ENCODE data around the gene KRTAP12-2. TPM values are rescaled to one million over a fixed set of nuclear protein-coding genes. Genes with fewer than 3 reads are reported as not detected.

Gene KRTAP12-2, protein sequence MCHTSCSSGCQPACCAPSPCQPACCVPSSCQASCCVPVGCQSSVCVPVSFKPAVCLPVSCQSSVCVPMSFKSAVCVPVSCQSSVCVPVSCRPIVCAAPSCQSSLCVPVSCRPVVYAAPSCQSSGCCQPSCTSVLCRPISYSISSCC
- not detected in 2 replicates for polyA plus RNA-seq (2011; rRNA removed)
- polyA minus RNA-seq (2011; rRNA and poly(A)+ RNA removed) = not detected in 2 replicates

DNA sequence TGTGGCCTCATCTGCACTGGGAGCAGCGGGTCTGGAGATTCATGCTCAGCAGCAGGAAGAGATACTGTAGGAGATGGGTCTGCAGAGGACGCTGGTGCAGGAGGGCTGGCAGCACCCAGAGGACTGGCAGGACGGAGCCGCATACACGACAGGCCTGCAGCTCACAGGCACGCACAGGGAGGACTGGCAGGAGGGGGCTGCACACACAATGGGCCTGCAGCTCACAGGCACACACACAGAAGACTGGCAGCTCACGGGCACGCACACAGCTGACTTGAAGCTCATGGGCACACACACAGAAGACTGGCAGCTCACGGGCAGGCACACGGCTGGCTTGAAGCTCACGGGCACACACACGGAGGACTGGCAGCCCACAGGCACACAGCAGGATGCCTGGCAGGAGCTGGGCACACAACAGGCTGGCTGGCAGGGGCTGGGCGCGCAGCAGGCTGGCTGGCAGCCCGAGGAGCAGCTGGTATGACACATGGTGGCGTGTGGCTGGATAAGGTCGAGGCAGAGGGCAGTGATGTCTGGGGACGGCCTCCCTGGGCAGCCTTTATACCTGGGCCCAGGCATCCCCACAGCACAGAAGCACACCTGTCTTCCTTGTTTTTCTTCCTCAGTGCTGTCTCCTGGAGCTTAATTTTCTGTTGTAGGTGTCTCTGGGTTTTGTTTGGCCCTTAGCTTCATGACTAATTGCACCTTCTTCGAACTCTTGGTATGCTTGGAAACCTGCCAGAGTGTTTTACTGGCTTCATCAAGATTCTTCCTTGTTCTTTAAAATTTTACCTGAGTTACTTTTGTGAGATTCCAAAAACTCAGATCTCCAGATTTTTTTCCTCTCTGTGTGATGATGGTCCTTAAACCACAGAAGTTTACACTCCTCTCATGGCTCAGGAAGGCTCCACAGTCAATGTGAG lies at the start of gene KRTAP12-2:
KRTAP12-2 (minus strand) TSS at position 527 of the 920 bp plus-strand sequence; CDS start at position 486, 41 bp downstream.
- TF ChIP-seq, protein P1, sequence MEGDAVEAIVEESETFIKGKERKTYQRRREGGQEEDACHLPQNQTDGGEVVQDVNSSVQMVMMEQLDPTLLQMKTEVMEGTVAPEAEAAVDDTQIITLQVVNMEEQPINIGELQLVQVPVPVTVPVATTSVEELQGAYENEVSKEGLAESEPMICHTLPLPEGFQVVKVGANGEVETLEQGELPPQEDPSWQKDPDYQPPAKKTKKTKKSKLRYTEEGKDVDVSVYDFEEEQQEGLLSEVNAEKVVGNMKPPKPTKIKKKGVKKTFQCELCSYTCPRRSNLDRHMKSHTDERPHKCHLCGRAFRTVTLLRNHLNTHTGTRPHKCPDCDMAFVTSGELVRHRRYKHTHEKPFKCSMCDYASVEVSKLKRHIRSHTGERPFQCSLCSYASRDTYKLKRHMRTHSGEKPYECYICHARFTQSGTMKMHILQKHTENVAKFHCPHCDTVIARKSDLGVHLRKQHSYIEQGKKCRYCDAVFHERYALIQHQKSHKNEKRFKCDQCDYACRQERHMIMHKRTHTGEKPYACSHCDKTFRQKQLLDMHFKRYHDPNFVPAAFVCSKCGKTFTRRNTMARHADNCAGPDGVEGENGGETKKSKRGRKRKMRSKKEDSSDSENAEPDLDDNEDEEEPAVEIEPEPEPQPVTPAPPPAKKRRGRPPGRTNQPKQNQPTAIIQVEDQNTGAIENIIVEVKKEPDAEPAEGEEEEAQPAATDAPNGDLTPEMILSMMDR (IDR thresholded peaks at IDR 0.05; ENCODE audit: insufficient read depth, low read depth, low read length) = no peak
- POLR2A ChIA-PET = no interaction called here
- CTCF ChIA-PET = no interaction called here

DNA sequence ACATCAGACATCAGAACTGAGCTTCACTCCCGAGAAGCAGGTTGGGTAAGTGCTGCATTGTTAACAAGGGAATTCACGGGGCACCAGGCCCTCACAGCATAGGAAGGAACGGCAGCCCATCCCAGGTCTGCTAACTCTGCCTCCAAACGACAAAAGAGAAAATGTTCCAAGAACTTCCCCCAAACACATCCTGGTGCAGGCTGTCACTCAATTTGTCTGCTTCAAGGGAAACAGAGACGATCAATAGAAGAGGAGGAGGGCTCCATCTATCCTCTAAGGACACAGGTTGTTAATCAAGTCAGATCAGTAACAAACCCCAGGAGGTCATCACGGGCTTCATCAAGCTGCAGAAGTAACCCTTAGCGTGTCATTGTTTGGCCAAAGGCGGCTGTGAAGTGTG lies 48.2 kb upstream of the KRTAP12-2 start:
- H3K27me3 ChIP-seq (ENCODE audit: control insufficient read depth, insufficient read depth, low read length) = peaks cover 35% of the 10 kb centered on the region
- H3K4me3 ChIP-seq (ENCODE audit: low read depth, low read length) = no peak overlapping the region
- TF ChIP-seq, protein P1 (IDR thresholded peaks at IDR 0.05; ENCODE audit: insufficient read depth, low read depth, low read length) = no peak
- no peak for DNase-seq (ENCODE audit: low read depth)
- no peaks in the 10 kb centered on the region for H3K36me3 ChIP-seq (ENCODE audit: control insufficient read depth, insufficient read depth, low read length)
- CTCF ChIA-PET = no interaction called here
- POLR2A ChIA-PET = no interaction called here

More for the DNA sequence above, at the start of gene KRTAP12-2:
- H3K36me3 ChIP-seq (ENCODE audit: control insufficient read depth, insufficient read depth, low read length) = no peaks in the 10 kb centered on the region
- no peak within 1 kb of the TSS for H3K4me3 ChIP-seq (ENCODE audit: low read depth, low read length)
- no peak for DNase-seq (ENCODE audit: low read depth)
- no peaks in the 10 kb centered on the region; the same call in 1 of the 2 replicates for H3K27me3 ChIP-seq (ENCODE audit: control insufficient read depth, insufficient read depth, low read length)

DNA sequence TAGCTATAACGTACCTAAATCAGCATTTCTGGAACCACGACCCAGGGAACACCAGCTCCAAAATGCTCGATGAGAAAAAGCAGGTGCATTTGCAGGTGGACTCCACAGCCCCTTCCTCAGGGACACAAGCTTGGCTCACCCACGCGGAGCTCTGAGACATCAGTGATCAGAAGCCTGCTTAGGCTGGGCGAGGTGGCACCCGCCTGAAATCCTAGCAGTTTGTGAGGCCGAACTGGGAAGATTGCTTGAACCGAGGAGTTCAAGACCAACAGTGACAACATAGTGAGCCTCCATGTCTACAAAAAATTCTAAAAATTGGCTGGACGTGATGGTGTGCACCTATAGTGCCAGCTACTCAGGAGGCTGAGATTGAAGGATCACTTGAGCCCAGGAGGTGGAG lies 47.1 kb upstream of the KRTAP12-2 start:
- Histone ChIP-seq H3K27me3 (ENCODE audit: control insufficient read depth, insufficient read depth, low read length) (peaks cover 45% of the 10 kb centered on the region), H3K36me3 (ENCODE audit: control insufficient read depth, insufficient read depth, low read length) (no peaks in the 10 kb centered on the region), H3K4me3 (ENCODE audit: low read depth, low read length) (no peak overlapping the region)
- ChIA-PET POLR2A (no interaction called here), CTCF (no interaction called here)
- no peak for DNase-seq (ENCODE audit: low read depth)
- TF ChIP-seq, protein P1 (IDR thresholded peaks at IDR 0.05; ENCODE audit: insufficient read depth, low read depth, low read length) = no peak

DNA sequence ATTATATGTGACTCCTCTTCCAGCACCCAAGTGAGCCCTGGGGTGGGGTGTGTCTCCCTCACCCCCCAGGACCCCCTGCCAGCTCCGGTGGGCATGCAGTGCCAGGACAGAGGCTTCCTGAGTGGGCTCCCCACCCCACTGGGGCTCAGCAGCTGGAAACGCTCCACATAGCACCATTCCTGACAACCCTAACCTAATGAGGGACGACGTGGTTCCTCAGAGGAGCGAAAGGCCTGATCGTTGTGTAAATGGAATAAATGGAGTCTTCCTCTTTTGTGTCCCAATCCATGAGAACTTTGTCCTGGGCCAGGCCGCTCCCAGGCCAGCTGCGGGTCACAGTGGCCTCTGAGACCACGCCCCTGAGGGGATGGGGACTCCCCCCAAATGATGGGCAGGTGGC lies 46.4 kb upstream of the KRTAP12-2 start:
- CTCF ChIA-PET = no interaction called here

More for the DNA sequence above, 46.4 kb upstream of the KRTAP12-2 start:
- TF ChIP-seq, protein P1 (IDR thresholded peaks at IDR 0.05; ENCODE audit: insufficient read depth, low read depth, low read length) = no peak
- Histone ChIP-seq H3K27me3 (ENCODE audit: control insufficient read depth, insufficient read depth, low read length) (peaks cover 49% of the 10 kb centered on the region), H3K36me3 (ENCODE audit: control insufficient read depth, insufficient read depth, low read length) (no peaks in the 10 kb centered on the region), H3K4me3 (ENCODE audit: low read depth, low read length) (no peak overlapping the region)
- POLR2A ChIA-PET = no interaction called here
- DNase-seq (ENCODE audit: low read depth) = no peak

Measured in BJ (cell line).